T-helper 1 cell treated with Interleukin-12 subunit alpha and Interleukin-12 subunit beta and Interleukin-4 antibody, amounts not matched to agents 30 μg/mL and 1 μg/mL, for 36 hours (primary cell): ENCODE data around the gene WDFY1.

Experiments
- H3K27ac Mint-ChIP-seq: one replicate; pipeline ENCODE4 v1.8.0; 2021; ENCODE audit warnings: mild to moderate bottlenecking, mixed read lengths
- H3K27me3 Mint-ChIP-seq: one replicate; pipeline ENCODE4 v1.8.0; 2021; ENCODE audit warnings: low read depth, mixed read lengths
- H3K36me3 Mint-ChIP-seq: one replicate; pipeline ENCODE4 v1.8.0; 2021; ENCODE audit warnings: low read depth, mixed read lengths
- H3K4me1 Mint-ChIP-seq: one replicate; pipeline ENCODE4 v1.8.0; 2021; ENCODE audit warnings: low read depth, mixed read lengths
- H3K4me3 Mint-ChIP-seq: one replicate; pipeline ENCODE4 v1.8.0; 2021; ENCODE audit warnings: mild to moderate bottlenecking, moderate library complexity, mixed read lengths
- H3K9me3 Mint-ChIP-seq: one replicate; pipeline ENCODE4 v1.8.0; 2021; ENCODE audit warnings: mixed read lengths

The WDFY1 gene

GRCh38 chr2:223901311-223901710 is 43.8 kb downstream of the WDFY1 start:
- peaks cover 11% of the 10 kb centered on the region for H3K4me1 Mint-ChIP-seq
- H3K27me3 Mint-ChIP-seq: no peaks in the 10 kb centered on the region
- H3K27ac Mint-ChIP-seq: no peak overlapping the region
- peaks cover 44% of the 10 kb centered on the region for H3K36me3 Mint-ChIP-seq
- H3K9me3 Mint-ChIP-seq: no peaks in the 10 kb centered on the region
- H3K4me3 Mint-ChIP-seq: no peak overlapping the region

GRCh38 chr2:223900531-223900930 is 44.6 kb downstream of the WDFY1 start:
- Mint-ChIP-seq H3K27me3 (no peaks in the 10 kb centered on the region), H3K9me3 (no peaks in the 10 kb centered on the region), H3K4me1 (peaks cover 11% of the 10 kb centered on the region), H3K27ac (no peak overlapping the region), H3K36me3 (peaks cover 43% of the 10 kb centered on the region), H3K4me3 (no peak overlapping the region)

- Mint-ChIP-seq H3K4me1 (peaks cover 11% of the 10 kb centered on the region), H3K36me3 (peaks cover 42% of the 10 kb centered on the region), H3K27ac (no peak overlapping the region), H3K27me3 (no peaks in the 10 kb centered on the region), H3K9me3 (no peaks in the 10 kb centered on the region), H3K4me3 (no peak overlapping the region)
Measured at GRCh38 chr2:223900066-223900465, 45.1 kb downstream of the WDFY1 start.

GRCh38 chr2:223897669-223898330 is 47.3 kb downstream of the WDFY1 start:
- Mint-ChIP-seq H3K9me3 (no peaks in the 10 kb centered on the region), H3K4me3 (no peak overlapping the region), H3K4me1 (peaks cover 11% of the 10 kb centered on the region), H3K27ac (no peak overlapping the region), H3K36me3 (peaks cover 55% of the 10 kb centered on the region), H3K27me3 (no peaks in the 10 kb centered on the region)

GRCh38 chr2:223896833-223897311 is 48.3 kb downstream of the WDFY1 start:
- Mint-ChIP-seq H3K36me3 (peaks cover 58% of the 10 kb centered on the region), H3K27me3 (no peaks in the 10 kb centered on the region), H3K27ac (peak overlapping the region; percentile 52), H3K4me1 (peaks cover 11% of the 10 kb centered on the region), H3K4me3 (no peak overlapping the region), H3K9me3 (no peaks in the 10 kb centered on the region)

GRCh38 chr2:223894968-223895367 is 50.2 kb downstream of the WDFY1 start:
- Mint-ChIP-seq H3K4me3 (no peak overlapping the region), H3K9me3 (no peaks in the 10 kb centered on the region), H3K27me3 (no peaks in the 10 kb centered on the region), H3K4me1 (peaks cover 11% of the 10 kb centered on the region), H3K36me3 (peaks cover 53% of the 10 kb centered on the region), H3K27ac (no peak overlapping the region)

- Mint-ChIP-seq H3K27ac (no peak overlapping the region), H3K4me1 (peaks cover 11% of the 10 kb centered on the region), H3K9me3 (no peaks in the 10 kb centered on the region), H3K4me3 (no peak overlapping the region), H3K27me3 (no peaks in the 10 kb centered on the region), H3K36me3 (peaks cover 55% of the 10 kb centered on the region)
Measured at GRCh38 chr2:223894009-223894408, 51.1 kb downstream of the WDFY1 start.

GRCh38 chr2:223890721-223891120 is 54.4 kb downstream of the WDFY1 start:
- Mint-ChIP-seq H3K27me3 (no peaks in the 10 kb centered on the region), H3K4me1 (no peaks in the 10 kb centered on the region), H3K36me3 (peaks cover 50% of the 10 kb centered on the region), H3K27ac (no peak overlapping the region), H3K4me3 (no peak overlapping the region), H3K9me3 (no peaks in the 10 kb centered on the region)

GRCh38 chr2:223889229-223889628 is 55.9 kb downstream of the WDFY1 start:
- Mint-ChIP-seq H3K4me3 (no peak overlapping the region), H3K4me1 (no peaks in the 10 kb centered on the region), H3K27me3 (no peaks in the 10 kb centered on the region), H3K27ac (no peak overlapping the region), H3K9me3 (no peaks in the 10 kb centered on the region), H3K36me3 (peaks cover 51% of the 10 kb centered on the region)

GRCh38 chr2:223888251-223888650 is 56.9 kb downstream of the WDFY1 start:
- H3K4me1 Mint-ChIP-seq: no peaks in the 10 kb centered on the region
- H3K36me3 Mint-ChIP-seq: peaks cover 45% of the 10 kb centered on the region
- no peaks in the 10 kb centered on the region for H3K27me3 Mint-ChIP-seq
- no peak overlapping the region for H3K27ac Mint-ChIP-seq
- no peak overlapping the region for H3K4me3 Mint-ChIP-seq
- H3K9me3 Mint-ChIP-seq: no peaks in the 10 kb centered on the region

- H3K27ac Mint-ChIP-seq: no peak overlapping the region
- no peak overlapping the region for H3K4me3 Mint-ChIP-seq
- peaks cover 3% of the 10 kb centered on the region for H3K4me1 Mint-ChIP-seq
- H3K9me3 Mint-ChIP-seq: no peaks in the 10 kb centered on the region
- peaks cover 44% of the 10 kb centered on the region for H3K36me3 Mint-ChIP-seq
- H3K27me3 Mint-ChIP-seq: no peaks in the 10 kb centered on the region
Measured at GRCh38 chr2:223887127-223887526, 58.0 kb downstream of the WDFY1 start.

GRCh38 chr2:223886726-223887125 is 58.4 kb downstream of the WDFY1 start:
- peaks cover 5% of the 10 kb centered on the region for H3K4me1 Mint-ChIP-seq
- no peak overlapping the region for H3K27ac Mint-ChIP-seq
- H3K36me3 Mint-ChIP-seq: peaks cover 46% of the 10 kb centered on the region

GRCh38 chr2:223884399-223884798 is 60.7 kb downstream of the WDFY1 start:
- Mint-ChIP-seq H3K27ac (no peak overlapping the region), H3K9me3 (no peaks in the 10 kb centered on the region), H3K36me3 (peaks cover 44% of the 10 kb centered on the region)

More at GRCh38 chr2:223886726-223887125, 58.4 kb downstream of the WDFY1 start:
- Mint-ChIP-seq H3K4me3 (no peak overlapping the region), H3K9me3 (no peaks in the 10 kb centered on the region), H3K27me3 (no peaks in the 10 kb centered on the region)

GRCh38 chr2:223882715-223883114 is 62.4 kb downstream of the WDFY1 start:
- Mint-ChIP-seq H3K4me3 (no peak overlapping the region), H3K27ac (no peak overlapping the region), H3K36me3 (peaks cover 48% of the 10 kb centered on the region), H3K27me3 (no peaks in the 10 kb centered on the region), H3K4me1 (peaks cover 6% of the 10 kb centered on the region), H3K9me3 (no peaks in the 10 kb centered on the region)

More at GRCh38 chr2:223884399-223884798, 60.7 kb downstream of the WDFY1 start:
- Mint-ChIP-seq H3K4me3 (no peak overlapping the region), H3K27me3 (no peaks in the 10 kb centered on the region), H3K4me1 (peaks cover 6% of the 10 kb centered on the region)

- Mint-ChIP-seq H3K4me1 (peaks cover 6% of the 10 kb centered on the region), H3K27ac (no peak overlapping the region), H3K27me3 (no peaks in the 10 kb centered on the region), H3K9me3 (no peaks in the 10 kb centered on the region), H3K36me3 (peaks cover 49% of the 10 kb centered on the region), H3K4me3 (no peak overlapping the region)
Measured at GRCh38 chr2:223880796-223881195, 64.3 kb downstream of the WDFY1 start.
